NCI-H2227 (cell line): Measurements from ENCODE around the gene SOCS1.
"Not testable (repeated sequence)": the region's sequence is repeated elsewhere in the genome, so short reads cannot be mapped to it uniquely, and the experiment has no call there.

Experiments
- DNase-seq: peaks from one replicate; lab custom pipeline; 2025; ENCODE audit not compliant: unreplicated experiment; lab: John Stamatoyannopoulos, UW

Gene SOCS1

GRCh38 chr16:11231367-11231970 lies 24.5 kb downstream of the SOCS1 start:
- no peak for DNase-seq

GRCh38 chr16:11229906-11230305 lies 26.1 kb downstream of the SOCS1 start:
- no peak for DNase-seq

- no peak for DNase-seq
Observed at GRCh38 chr16:11229432-11229831, 26.6 kb downstream of the SOCS1 start.

- DNase-seq: no peak
Observed at GRCh38 chr16:11225677-11226549, 30.1 kb downstream of the SOCS1 start.

GRCh38 chr16:11224894-11225676 lies 30.9 kb downstream of the SOCS1 start:
- no peak for DNase-seq

- no peak for DNase-seq
Observed at GRCh38 chr16:11224096-11224893, 31.7 kb downstream of the SOCS1 start.

GRCh38 chr16:11220507-11220906 lies 35.5 kb downstream of the SOCS1 start:
- not testable (repeated sequence) for DNase-seq

GRCh38 chr16:11219178-11219577 lies 36.8 kb downstream of the SOCS1 start:
- no peak for DNase-seq

- no peak for DNase-seq
Observed at GRCh38 chr16:11218604-11218962, 37.4 kb downstream of the SOCS1 start.

- no peak for DNase-seq
Observed at GRCh38 chr16:11217651-11218603, 38.1 kb downstream of the SOCS1 start.

GRCh38 chr16:11215935-11216556 lies 40.0 kb downstream of the SOCS1 start:
- DNase-seq: no peak

GRCh38 chr16:11213799-11214198 lies 42.2 kb downstream of the SOCS1 start:
- DNase-seq: no peak

GRCh38 chr16:11213373-11213772 lies 42.6 kb downstream of the SOCS1 start:
- DNase-seq: no peak

- no peak for DNase-seq
Observed at GRCh38 chr16:11212798-11213196, 43.2 kb downstream of the SOCS1 start.

GRCh38 chr16:11211977-11212797 lies 43.8 kb downstream of the SOCS1 start:
- no peak for DNase-seq

- no peak for DNase-seq
Observed at GRCh38 chr16:11211061-11211976, 44.7 kb downstream of the SOCS1 start.

GRCh38 chr16:11210260-11210659 lies 45.7 kb downstream of the SOCS1 start:
- DNase-seq: no peak
